PC-9 (cell line): ENCODE results near the gene EVL.

Source experiments
- EZH2 ChIP-seq: fragments of 200-600 bp; sonication (generic); IDR thresholded peaks from 2 replicates; pipeline ENCODE4 v1.8.0; 2017; ENCODE audit warnings: antibody characterized with exemption, low read depth
- TF ChIP-seq, protein P1 (sequence below): fragments of 200-600 bp; sonication (generic); conservative IDR thresholded peaks from 2 replicates; pipeline ENCODE4 v1.6.1; 2017; ENCODE audit warnings: mixed run types, antibody characterized with exemption, mild to moderate bottlenecking, moderate library complexity

DNA sequence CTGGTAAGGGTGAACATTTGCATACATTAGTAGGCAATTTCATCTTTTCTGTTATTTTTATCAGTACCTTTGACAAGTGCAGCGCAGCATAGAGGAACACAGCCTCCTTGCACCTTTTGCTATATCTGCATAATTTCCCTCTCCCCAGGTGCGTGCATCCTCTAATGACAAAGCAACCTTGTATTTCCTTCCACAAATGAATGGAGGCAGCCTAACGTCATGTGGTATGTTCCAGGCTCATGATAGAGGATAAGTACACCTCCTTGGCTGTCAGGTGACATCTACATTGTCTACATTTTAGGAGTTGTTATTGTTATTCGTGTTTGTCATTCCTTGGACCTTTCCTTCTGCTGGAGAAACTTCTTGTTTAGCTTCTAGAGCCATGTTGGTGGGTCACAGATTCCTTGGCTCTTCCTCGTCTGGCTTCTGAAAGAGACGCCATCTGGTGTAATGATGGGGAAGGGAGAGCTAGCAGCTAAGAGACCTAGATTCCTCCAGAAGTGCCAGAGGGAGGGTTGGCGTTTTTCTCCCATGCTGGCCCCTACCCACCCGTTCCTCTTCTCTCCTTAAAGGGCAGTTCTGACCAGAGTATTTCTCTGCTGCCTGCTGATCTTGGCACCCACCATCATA lies 37.0 kb downstream of the EVL start:
- TF ChIP-seq, protein P1, sequence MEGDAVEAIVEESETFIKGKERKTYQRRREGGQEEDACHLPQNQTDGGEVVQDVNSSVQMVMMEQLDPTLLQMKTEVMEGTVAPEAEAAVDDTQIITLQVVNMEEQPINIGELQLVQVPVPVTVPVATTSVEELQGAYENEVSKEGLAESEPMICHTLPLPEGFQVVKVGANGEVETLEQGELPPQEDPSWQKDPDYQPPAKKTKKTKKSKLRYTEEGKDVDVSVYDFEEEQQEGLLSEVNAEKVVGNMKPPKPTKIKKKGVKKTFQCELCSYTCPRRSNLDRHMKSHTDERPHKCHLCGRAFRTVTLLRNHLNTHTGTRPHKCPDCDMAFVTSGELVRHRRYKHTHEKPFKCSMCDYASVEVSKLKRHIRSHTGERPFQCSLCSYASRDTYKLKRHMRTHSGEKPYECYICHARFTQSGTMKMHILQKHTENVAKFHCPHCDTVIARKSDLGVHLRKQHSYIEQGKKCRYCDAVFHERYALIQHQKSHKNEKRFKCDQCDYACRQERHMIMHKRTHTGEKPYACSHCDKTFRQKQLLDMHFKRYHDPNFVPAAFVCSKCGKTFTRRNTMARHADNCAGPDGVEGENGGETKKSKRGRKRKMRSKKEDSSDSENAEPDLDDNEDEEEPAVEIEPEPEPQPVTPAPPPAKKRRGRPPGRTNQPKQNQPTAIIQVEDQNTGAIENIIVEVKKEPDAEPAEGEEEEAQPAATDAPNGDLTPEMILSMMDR = no peak
- TF ChIP-seq EZH2 = no peak
